ENCODE measurements around the gene KCNJ14. TPM values are rescaled to one million over a fixed set of nuclear protein-coding genes. Genes with fewer than 3 reads are reported as not detected.

The KCNJ14 gene
- total RNA-seq, 1 donor from 2014 or later = 2.2 TPM

- peaks cover 73% of the 10 kb centered on the region for H3K36me3 Mint-ChIP-seq (ENCODE audit: low read depth)
- TF ChIP-seq, protein P1, sequence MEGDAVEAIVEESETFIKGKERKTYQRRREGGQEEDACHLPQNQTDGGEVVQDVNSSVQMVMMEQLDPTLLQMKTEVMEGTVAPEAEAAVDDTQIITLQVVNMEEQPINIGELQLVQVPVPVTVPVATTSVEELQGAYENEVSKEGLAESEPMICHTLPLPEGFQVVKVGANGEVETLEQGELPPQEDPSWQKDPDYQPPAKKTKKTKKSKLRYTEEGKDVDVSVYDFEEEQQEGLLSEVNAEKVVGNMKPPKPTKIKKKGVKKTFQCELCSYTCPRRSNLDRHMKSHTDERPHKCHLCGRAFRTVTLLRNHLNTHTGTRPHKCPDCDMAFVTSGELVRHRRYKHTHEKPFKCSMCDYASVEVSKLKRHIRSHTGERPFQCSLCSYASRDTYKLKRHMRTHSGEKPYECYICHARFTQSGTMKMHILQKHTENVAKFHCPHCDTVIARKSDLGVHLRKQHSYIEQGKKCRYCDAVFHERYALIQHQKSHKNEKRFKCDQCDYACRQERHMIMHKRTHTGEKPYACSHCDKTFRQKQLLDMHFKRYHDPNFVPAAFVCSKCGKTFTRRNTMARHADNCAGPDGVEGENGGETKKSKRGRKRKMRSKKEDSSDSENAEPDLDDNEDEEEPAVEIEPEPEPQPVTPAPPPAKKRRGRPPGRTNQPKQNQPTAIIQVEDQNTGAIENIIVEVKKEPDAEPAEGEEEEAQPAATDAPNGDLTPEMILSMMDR (IDR thresholded peaks at IDR 0.05) = no peak
- peaks cover 31% of the 10 kb centered on the region for H3K4me1 Mint-ChIP-seq
- DNase-seq = no peak
- ChIA-PET CTCF (interaction anchor here (1.4 kb wide), 1 partner anchor 54 kb away, joined by 3 read pairs; no protein-coding TSS in a partner anchor), POLR2A (interaction anchor here (0.5 kb wide), 3 partner anchors 40 to 1135 kb away, joined by 4 read pairs; no protein-coding TSS in a partner anchor)
- H3K27me3 Mint-ChIP-seq = peaks cover 7% of the 10 kb centered on the region
- no peaks in the 10 kb centered on the region for H3K9me3 Mint-ChIP-seq
- no peak overlapping the region for H3K4me3 Mint-ChIP-seq
- intact Hi-C loops (cut with micrococcal nuclease) = no loop called here
- H3K27ac Mint-ChIP-seq = no peak overlapping the region
- ATAC-seq (ENCODE audit: low read depth) = no peak
Measured at GRCh38 chr19:48448563-48448962, 6.8 kb upstream of the KCNJ14 start.

- H3K36me3 Mint-ChIP-seq (ENCODE audit: low read depth) = peaks cover 88% of the 10 kb centered on the region
- POLR2A ChIA-PET = no interaction called here
- no peak overlapping the region for H3K4me3 Mint-ChIP-seq
- no peaks in the 10 kb centered on the region for H3K27me3 Mint-ChIP-seq
- DNase-seq (no peak), ATAC-seq (ENCODE audit: low read depth) (no peak)
- H3K4me1 Mint-ChIP-seq = peaks cover 24% of the 10 kb centered on the region
- intact Hi-C loops (cut with micrococcal nuclease) = no loop called here
- TF ChIP-seq, protein P1 (IDR thresholded peaks at IDR 0.05) = no peak
- CTCF ChIA-PET = no interaction called here
- H3K9me3 Mint-ChIP-seq = no peaks in the 10 kb centered on the region
- no peak overlapping the region for H3K27ac Mint-ChIP-seq
Measured at GRCh38 chr19:48450441-48450840, 4.9 kb upstream of the KCNJ14 start.

GRCh38 chr19:48450863-48451262 is 4.5 kb upstream of the KCNJ14 start:
- TF ChIP-seq, protein P1 (IDR thresholded peaks at IDR 0.05) = no peak
- no peak overlapping the region for H3K27ac Mint-ChIP-seq
- intact Hi-C loops (cut with micrococcal nuclease) = no loop called here
- H3K4me1 Mint-ChIP-seq = peaks cover 21% of the 10 kb centered on the region
- H3K36me3 Mint-ChIP-seq (ENCODE audit: low read depth) = peaks cover 86% of the 10 kb centered on the region
- H3K4me3 Mint-ChIP-seq = no peak overlapping the region
- POLR2A ChIA-PET = no interaction called here
- ATAC-seq (ENCODE audit: low read depth) (no peak), DNase-seq (no peak)
- H3K9me3 Mint-ChIP-seq = no peaks in the 10 kb centered on the region
- no peaks in the 10 kb centered on the region for H3K27me3 Mint-ChIP-seq
- CTCF ChIA-PET = no interaction called here

GRCh38 chr19:48451624-48452023 is 3.8 kb upstream of the KCNJ14 start:
- Mint-ChIP-seq H3K36me3 (ENCODE audit: low read depth) (peaks cover 85% of the 10 kb centered on the region), H3K27me3 (no peaks in the 10 kb centered on the region), H3K9me3 (no peaks in the 10 kb centered on the region), H3K4me1 (peaks cover 15% of the 10 kb centered on the region), H3K27ac (no peak overlapping the region), H3K4me3 (no peak overlapping the region)
- ChIA-PET CTCF (interaction anchor here (1.4 kb wide), 1 partner anchor 133 kb away, joined by 3 read pairs; no protein-coding TSS in a partner anchor), POLR2A (no interaction called here)
- TF ChIP-seq, protein P1 (IDR thresholded peaks at IDR 0.05) = no peak
- DNase-seq (no peak), ATAC-seq (ENCODE audit: low read depth) (no peak)
- intact Hi-C loops (cut with micrococcal nuclease) = no loop called here

- H3K27ac Mint-ChIP-seq = no peak overlapping the region
- POLR2A ChIA-PET = no interaction called here
- CTCF ChIA-PET = interaction anchor here (1.4 kb wide), 1 partner anchor 132 kb away, joined by 3 read pairs; no protein-coding TSS in a partner anchor
- peaks cover 87% of the 10 kb centered on the region for H3K36me3 Mint-ChIP-seq (ENCODE audit: low read depth)
- ATAC-seq (ENCODE audit: low read depth) = no peak
- H3K27me3 Mint-ChIP-seq = no peaks in the 10 kb centered on the region
- H3K9me3 Mint-ChIP-seq = no peaks in the 10 kb centered on the region
- TF ChIP-seq, protein P1 (IDR thresholded peaks at IDR 0.05) = no peak
- no peak for DNase-seq
- intact Hi-C loops (cut with micrococcal nuclease) = no loop called here
- peaks cover 12% of the 10 kb centered on the region for H3K4me1 Mint-ChIP-seq
- H3K4me3 Mint-ChIP-seq = no peak overlapping the region
Measured at GRCh38 chr19:48452289-48453190, 2.8 kb upstream of the KCNJ14 start.
